PC-3 (cell line): ENCODE data around the gene DNAJC3. TPM values are rescaled to one million over a fixed set of nuclear protein-coding genes. Genes with fewer than 3 reads are reported as not detected.

Experiments
- ATAC-seq: fragments of 200-7000 bp; cut with Tn5 transposase; 2 replicates; pipeline ENCODE4 v1.9.1; 2020; ENCODE audit warnings: mild to moderate bottlenecking, moderate library complexity
- BruUV-seq: library from RNA; stranded (reverse); fragments of 400-500 nt; replicated peaks from 2 replicates; lab custom pipeline; 2021; lab: Mats Ljungman, UMichigan
- CTCF ChIA-PET: fragments of 300-600 bp; sonication (Branson Sonifier 250); formaldehyde crosslinking; loops from one replicate; lab custom pipeline; 2022; ENCODE audit warnings: antibody characterized with exemption; lab: Charles Lee
- POLR2A ChIA-PET: fragments of 300-600 bp; sonication (Branson Sonifier 250); formaldehyde crosslinking; loops from one replicate; lab custom pipeline; 2022; ENCODE audit warnings: antibody characterized with exemption; ENCODE audit not compliant: unreplicated experiment; lab: Charles Lee
- DNase-seq: peaks from one replicate; pipeline ENCODE4 v3.0.0-alpha.2; 2015
- H2AFZ ChIP-seq: fragments of 300-600 bp; sonication (generic); 2 replicates; pipeline ENCODE4 v1.6.0; 2016; ENCODE audit warnings: antibody characterized with exemption, low read length
- H3F3A ChIP-seq: fragments of 300-600 bp; sonication (generic); one replicate; pipeline ENCODE4 v1.6.0; 2017; ENCODE audit warnings: antibody characterized with exemption, low read length, control low read depth, mild to moderate bottlenecking; ENCODE audit not compliant: unreplicated experiment
- H3K27ac ChIP-seq: fragments of 300-600 bp; sonication (generic); 2 replicates; pipeline ENCODE4 v1.5.1; 2016; ENCODE audit warnings: mild to moderate bottlenecking, low read length
- H3K27me3 ChIP-seq: fragments of 300-600 bp; sonication (generic); 2 replicates; pipeline ENCODE4 v1.6.1; 2016; ENCODE audit warnings: low read length, mixed read lengths
- H3K36me3 ChIP-seq: fragments of 300-600 bp; sonication (generic); 2 replicates; pipeline ENCODE4 v1.6.1; 2016; ENCODE audit warnings: low read depth, mixed run types, low read length, mixed read lengths
- H3K4me1 ChIP-seq: fragments of 300-600 bp; sonication (generic); 2 replicates; pipeline ENCODE4 v1.5.1; 2016; ENCODE audit warnings: low read length; ENCODE audit not compliant: insufficient read depth
- H3K4me2 ChIP-seq: fragments of 300-600 bp; sonication (generic); 2 replicates; pipeline ENCODE4 v1.6.0; 2016; ENCODE audit warnings: low read length
- H3K4me3 ChIP-seq: fragments of 300-600 bp; sonication (generic); 2 replicates; pipeline ENCODE4 v1.5.1; 2016; ENCODE audit warnings: mild to moderate bottlenecking, low read length, mixed read lengths
- H3K79me2 ChIP-seq: fragments of 300-600 bp; sonication (generic); 2 replicates; pipeline ENCODE4 v1.6.1; 2017; ENCODE audit warnings: low read length, mixed read lengths
- H3K9ac ChIP-seq: fragments of 300-600 bp; sonication (generic); 2 replicates; pipeline ENCODE4 v1.6.0; 2016; ENCODE audit warnings: mild to moderate bottlenecking, low read length
- H3K9me2 ChIP-seq: fragments of 300-600 bp; sonication (generic); replicated peaks from 2 replicates; pipeline ENCODE4 v1.6.1; 2016; ENCODE audit warnings: mixed run types, low read length, mixed read lengths
- H3K9me3 ChIP-seq: fragments of 300-600 bp; sonication (generic); 2 replicates; pipeline ENCODE4 v1.6.1; 2016; ENCODE audit warnings: low read length, mixed read lengths
- H4K20me1 ChIP-seq: fragments of 300-600 bp; sonication (generic); 2 replicates; pipeline ENCODE4 v1.6.1; 2016; ENCODE audit warnings: low read length, mixed read lengths
- EZH2 ChIP-seq: fragments of 300-600 bp; sonication (generic); IDR thresholded peaks from one replicate; pipeline ENCODE4 v1.6.1; 2017; ENCODE audit warnings: antibody characterized with exemption, mild to moderate bottlenecking, low read length; ENCODE audit not compliant: unreplicated experiment
- EZH2phosphoT487 ChIP-seq: fragments of 300-600 bp; sonication (generic); IDR thresholded peaks from 2 replicates; pipeline ENCODE4 v1.6.1; 2018; ENCODE audit warnings: mild to moderate bottlenecking, antibody characterized with exemption, low read length, borderline replicate concordance
- intact Hi-C: fragments of 100-400 bp; cut with micrococcal nuclease; formaldehyde crosslinking; loops from 2 replicates; pipeline ENCODE4 v1.9.0; 2023
- total RNA-seq: library from RNA; depleted of rRNA; stranded (reverse); fragments of >200 nt; gene quantifications from 2 replicates; pipeline ENCODE4 v1.2.3, GENCODE V29; 2014
- TF ChIP-seq, protein P1 (sequence below): fragments of 300-600 bp; sonication (generic); conservative IDR thresholded peaks from 2 replicates; pipeline ENCODE4 v1.5.1; 2017; ENCODE audit warnings: antibody characterized with exemption, low read depth, mild to moderate bottlenecking, low read length

Gene DNAJC3
- total RNA-seq, 1 experiment from 2014 or later: 20.5 TPM

DNA sequence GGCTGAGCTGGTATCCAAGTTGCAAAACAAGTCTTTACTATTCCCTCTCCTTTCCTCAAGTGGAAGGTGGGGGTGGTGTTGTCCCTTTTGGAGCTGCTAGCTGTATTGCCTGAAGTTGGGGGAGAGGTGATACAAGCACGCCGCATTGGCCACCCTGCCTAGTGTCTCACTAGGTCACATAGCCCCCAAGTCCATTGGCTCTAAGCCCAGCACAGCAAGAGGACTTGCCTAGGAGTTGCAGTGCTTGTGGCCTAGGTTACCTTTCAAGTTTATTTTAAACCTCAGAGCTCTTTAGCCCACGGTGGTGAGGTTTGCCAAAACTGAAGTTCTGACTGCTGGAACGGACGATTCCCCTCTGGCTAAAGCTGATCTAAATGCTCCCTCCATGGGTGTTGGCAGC is 5.3 kb upstream of the DNAJC3 start:
- no peaks in the 10 kb centered on the region for H3K36me3 ChIP-seq
- peaks cover 20% of the 10 kb centered on the region for H3K79me2 ChIP-seq
- no peak overlapping the region for H3K4me2 ChIP-seq
- no peaks in the 10 kb centered on the region for H3K9me2 ChIP-seq
- intact Hi-C loops: loop anchor here (10.0 kb wide), 1 partner anchor 103 kb away; no protein-coding TSS in a partner anchor
- no TSS peak for BruUV-seq
- H3K9me3 ChIP-seq: no peaks in the 10 kb centered on the region
- no peak overlapping the region for H3K9ac ChIP-seq
- CTCF ChIA-PET: no interaction called here
- TF ChIP-seq, protein P1, sequence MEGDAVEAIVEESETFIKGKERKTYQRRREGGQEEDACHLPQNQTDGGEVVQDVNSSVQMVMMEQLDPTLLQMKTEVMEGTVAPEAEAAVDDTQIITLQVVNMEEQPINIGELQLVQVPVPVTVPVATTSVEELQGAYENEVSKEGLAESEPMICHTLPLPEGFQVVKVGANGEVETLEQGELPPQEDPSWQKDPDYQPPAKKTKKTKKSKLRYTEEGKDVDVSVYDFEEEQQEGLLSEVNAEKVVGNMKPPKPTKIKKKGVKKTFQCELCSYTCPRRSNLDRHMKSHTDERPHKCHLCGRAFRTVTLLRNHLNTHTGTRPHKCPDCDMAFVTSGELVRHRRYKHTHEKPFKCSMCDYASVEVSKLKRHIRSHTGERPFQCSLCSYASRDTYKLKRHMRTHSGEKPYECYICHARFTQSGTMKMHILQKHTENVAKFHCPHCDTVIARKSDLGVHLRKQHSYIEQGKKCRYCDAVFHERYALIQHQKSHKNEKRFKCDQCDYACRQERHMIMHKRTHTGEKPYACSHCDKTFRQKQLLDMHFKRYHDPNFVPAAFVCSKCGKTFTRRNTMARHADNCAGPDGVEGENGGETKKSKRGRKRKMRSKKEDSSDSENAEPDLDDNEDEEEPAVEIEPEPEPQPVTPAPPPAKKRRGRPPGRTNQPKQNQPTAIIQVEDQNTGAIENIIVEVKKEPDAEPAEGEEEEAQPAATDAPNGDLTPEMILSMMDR: no peak
- TF ChIP-seq EZH2 (no peak), EZH2phosphoT487 (no peak)
- no peak overlapping the region for H2AFZ ChIP-seq
- H3K27ac ChIP-seq: no peak overlapping the region
- H3K27me3 ChIP-seq: no peaks in the 10 kb centered on the region
- H4K20me1 ChIP-seq: no peaks in the 10 kb centered on the region
- H3K4me3 ChIP-seq: no peak overlapping the region
- POLR2A ChIA-PET: no interaction called here
- H3F3A ChIP-seq: no peaks in the 10 kb centered on the region
- no peak for DNase-seq
- H3K4me1 ChIP-seq: peaks cover 15% of the 10 kb centered on the region
- no peak for ATAC-seq

DNA sequence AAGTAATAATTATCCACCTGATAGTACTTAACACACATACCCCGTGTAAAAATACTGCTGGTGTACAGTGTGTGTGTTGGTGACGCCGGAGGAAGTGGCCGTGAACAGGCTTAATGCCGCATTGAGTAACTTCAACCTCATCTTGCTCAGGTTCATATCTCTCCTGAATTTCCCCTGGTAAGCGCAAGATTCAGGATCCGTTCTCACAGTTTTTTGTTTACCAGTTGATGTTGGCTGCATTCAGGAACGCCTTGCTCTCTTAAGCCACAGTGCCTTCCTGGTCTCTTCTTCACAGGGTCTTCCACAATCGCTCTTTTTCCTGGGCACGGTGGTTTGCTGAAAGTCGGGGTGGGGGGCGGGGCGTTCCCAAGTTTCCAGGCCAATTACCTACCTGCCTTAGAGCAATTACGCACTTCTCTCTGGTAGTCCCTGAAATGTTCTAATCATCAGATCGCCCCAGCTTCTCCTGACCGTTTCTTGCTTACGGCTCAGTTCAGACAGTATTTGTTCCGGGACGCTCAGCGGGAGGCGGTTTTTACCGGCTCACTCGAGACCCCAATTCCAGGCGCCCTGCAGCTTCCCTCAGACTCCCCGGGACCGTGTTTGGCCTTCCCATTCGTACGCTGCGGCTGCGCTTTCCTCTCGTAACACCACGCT is 706 bp upstream of the DNAJC3 start:
- Histone ChIP-seq H3K4me2 (peak overlapping the region; percentile 89), H3K9me2 (no peaks in the 10 kb centered on the region), H3K27ac (peak overlapping the region; percentile 71), H3K4me3 (peak overlapping the region; percentile 91), H3K4me1 (peaks cover 35% of the 10 kb centered on the region), H3K9me3 (no peaks in the 10 kb centered on the region), H3K36me3 (no peaks in the 10 kb centered on the region), H4K20me1 (peaks cover 18% of the 10 kb centered on the region), H3K9ac (peak overlapping the region; percentile 86), H3F3A (no peaks in the 10 kb centered on the region), H3K79me2 (peaks cover 62% of the 10 kb centered on the region), H2AFZ (peak overlapping the region; percentile 86), H3K27me3 (no peaks in the 10 kb centered on the region)
- DNase-seq: peak; percentile 37
- intact Hi-C loops: loop anchor here (5.0 to 10.0 kb wide), 2 partner anchors 99 to 156 kb away; no protein-coding TSS in a partner anchor
- ChIA-PET CTCF (interaction anchor here (0.5 to 1.0 kb wide), 3 partner anchors 15 to 304 kb away, joined by 3 to 5 read pairs (median 5); no protein-coding TSS in a partner anchor), POLR2A (interaction anchor here (0.5 to 0.6 kb wide), 3 partner anchors 15 to 157 kb away, joined by 3 read pairs; no protein-coding TSS in a partner anchor)
- TSS peak; percentile 80 for BruUV-seq
- TF ChIP-seq, protein P1: no peak
- TF ChIP-seq EZH2phosphoT487 (no peak), EZH2 (no peak)
- ATAC-seq: peak; percentile 13
